ENCODE results near the gene SH3GL1.

SH3GL1 gene

GRCh38 chr19:4345342-4346019, 54.9 kb downstream of the SH3GL1 start:
- no peak for TF ChIP-seq CTCF (IDR thresholded peaks at IDR 0.05; ENCODE audit: low read depth, low read length)
- in situ Hi-C loops (cut with HindIII; ENCODE audit: low sequenced_read_pairs): no loop called here
- no peak for DNase-seq (ENCODE audit: low read depth, low spot score)
- H3K4me3 ChIP-seq (ENCODE audit: low read depth, low read length): no peak overlapping the region

GRCh38 chr19:4343370-4344307, 56.7 kb downstream of the SH3GL1 start, which contains the start of gene MPND:
TSS of gene MPND (plus strand) at chr19:4343562. CDS start at chr19:4343594, 32 bp downstream.
- no peak for TF ChIP-seq CTCF (IDR thresholded peaks at IDR 0.05; ENCODE audit: low read depth, low read length)
- H3K4me3 ChIP-seq (ENCODE audit: low read depth, low read length): peak within 1 kb of the TSS; percentile 71
- DNase-seq (ENCODE audit: low read depth, low spot score): peak; percentile 83
- in situ Hi-C loops (cut with HindIII; ENCODE audit: low sequenced_read_pairs): no loop called here

GRCh38 chr19:4342615-4343369, 57.6 kb downstream of the SH3GL1 start:
- DNase-seq (ENCODE audit: low read depth, low spot score): peak; percentile 100
- peak overlapping the region; percentile 71 for H3K4me3 ChIP-seq (ENCODE audit: low read depth, low read length)

GRCh38 chr19:4342314-4342614, 58.1 kb downstream of the SH3GL1 start:
- in situ Hi-C loops (cut with HindIII; ENCODE audit: low sequenced_read_pairs): no loop called here
- no peak for TF ChIP-seq CTCF (IDR thresholded peaks at IDR 0.05; ENCODE audit: low read depth, low read length)
- peak overlapping the region; percentile 71 for H3K4me3 ChIP-seq (ENCODE audit: low read depth, low read length)
- DNase-seq (ENCODE audit: low read depth, low spot score): no peak

More at GRCh38 chr19:4342615-4343369, 57.6 kb downstream of the SH3GL1 start:
- TF ChIP-seq CTCF (IDR thresholded peaks at IDR 0.05; ENCODE audit: low read depth, low read length): peak; percentile 32
- in situ Hi-C loops (cut with HindIII; ENCODE audit: low sequenced_read_pairs): no loop called here

GRCh38 chr19:4338441-4339355, 61.6 kb downstream of the SH3GL1 start, which contains the start of gene STAP2:
TSS of gene STAP2 (minus strand) at chr19:4338827. CDS start at chr19:4338753, 74 bp downstream.
- DNase-seq (ENCODE audit: low read depth, low spot score): no peak
- TF ChIP-seq CTCF (IDR thresholded peaks at IDR 0.05; ENCODE audit: low read depth, low read length): no peak
- H3K4me3 ChIP-seq (ENCODE audit: low read depth, low read length): peak within 1 kb of the TSS; percentile 39
- in situ Hi-C loops (cut with HindIII; ENCODE audit: low sequenced_read_pairs): no loop called here

All from astrocyte of the spinal cord (primary cell).